ENCODE measurements around the gene POMC. TPM values are rescaled to one million over a fixed set of nuclear protein-coding genes. Genes with fewer than 3 reads are reported as not detected.

The POMC gene
- total RNA-seq, 1 donor from 2014 or later: 6.9 TPM

DNA sequence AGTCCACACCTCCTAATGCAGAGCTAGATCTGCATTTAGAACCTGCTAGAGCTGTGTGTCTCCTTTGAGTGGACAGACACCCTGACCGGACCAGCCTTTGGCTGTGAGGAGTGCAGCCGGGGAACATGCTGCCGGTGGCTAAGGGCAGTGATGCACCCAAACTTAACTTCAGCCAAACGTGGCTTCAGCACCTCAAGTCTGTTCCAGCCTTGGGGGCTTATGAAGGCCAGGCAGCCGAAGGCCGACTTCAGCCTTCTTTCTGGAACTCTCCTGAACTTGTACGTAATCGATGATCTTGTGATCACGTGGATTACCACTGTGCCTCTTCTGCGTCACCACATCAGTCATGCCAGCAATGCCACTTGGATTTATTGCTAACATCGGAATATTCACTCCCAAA is 49.1 kb downstream of the POMC start:
- intact Hi-C loops (cut with micrococcal nuclease): no loop called here
- no peak overlapping the region for H3K27ac Mint-ChIP-seq
- peaks cover 5% of the 10 kb centered on the region for H3K27me3 Mint-ChIP-seq
- no peaks in the 10 kb centered on the region for H3K36me3 Mint-ChIP-seq (ENCODE audit: low read depth)
- H3K4me3 Mint-ChIP-seq: no peak overlapping the region
- DNase-seq: no peak
- no peaks in the 10 kb centered on the region for H3K4me1 Mint-ChIP-seq
- H3K9me3 Mint-ChIP-seq: no peaks in the 10 kb centered on the region

DNA sequence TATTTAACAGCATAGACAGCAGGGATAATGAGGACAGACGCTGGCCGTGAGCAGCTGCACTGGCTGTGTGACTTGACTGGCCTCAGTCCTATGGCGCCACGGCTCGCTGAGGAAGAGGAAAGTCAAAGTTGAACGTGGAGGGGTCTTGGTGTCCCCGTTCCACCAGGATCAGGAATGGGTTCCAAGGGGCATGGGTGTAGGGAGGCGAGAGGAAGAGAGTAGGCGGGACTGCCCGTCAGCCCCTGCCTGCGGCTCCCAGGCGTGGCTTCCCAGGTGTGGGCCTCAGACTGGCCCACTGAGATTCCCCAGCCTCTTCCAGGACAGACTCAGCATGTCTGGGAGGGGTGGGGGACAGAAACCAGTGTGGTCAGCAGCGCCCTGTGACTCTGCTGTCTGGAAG is 51.4 kb downstream of the POMC start:
- H3K9me3 Mint-ChIP-seq: no peaks in the 10 kb centered on the region
- H3K4me3 Mint-ChIP-seq: no peak overlapping the region
- no peak for DNase-seq
- no peaks in the 10 kb centered on the region for H3K36me3 Mint-ChIP-seq (ENCODE audit: low read depth)
- peaks cover 1% of the 10 kb centered on the region for H3K27me3 Mint-ChIP-seq
- intact Hi-C loops (cut with micrococcal nuclease): no loop called here
- no peaks in the 10 kb centered on the region for H3K4me1 Mint-ChIP-seq
- no peak overlapping the region for H3K27ac Mint-ChIP-seq

DNA sequence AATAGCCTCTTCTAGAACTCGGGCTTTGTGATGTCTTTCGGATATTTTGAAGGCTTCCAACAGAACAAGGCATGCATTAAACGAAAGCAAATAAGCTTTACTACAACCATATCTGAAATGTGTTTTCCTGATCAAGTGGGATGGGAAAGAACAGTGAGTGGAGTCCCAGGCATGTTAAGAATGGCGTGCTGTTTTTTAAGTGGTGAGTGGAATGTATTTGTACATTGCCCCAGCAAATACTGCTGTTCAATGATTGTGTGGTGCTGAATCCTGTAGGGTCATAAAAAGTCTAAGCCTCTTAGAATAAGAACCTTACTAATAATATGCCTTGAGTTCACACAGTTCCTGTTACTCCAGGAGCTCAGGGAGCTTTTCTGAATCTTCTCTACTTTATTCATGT is 52.5 kb downstream of the POMC start:
- Mint-ChIP-seq H3K27me3 (peaks cover 1% of the 10 kb centered on the region), H3K27ac (no peak overlapping the region), H3K36me3 (ENCODE audit: low read depth) (no peaks in the 10 kb centered on the region), H3K4me1 (no peaks in the 10 kb centered on the region), H3K9me3 (no peaks in the 10 kb centered on the region), H3K4me3 (no peak overlapping the region)
- no peak for DNase-seq
- intact Hi-C loops (cut with micrococcal nuclease): no loop called here

DNA sequence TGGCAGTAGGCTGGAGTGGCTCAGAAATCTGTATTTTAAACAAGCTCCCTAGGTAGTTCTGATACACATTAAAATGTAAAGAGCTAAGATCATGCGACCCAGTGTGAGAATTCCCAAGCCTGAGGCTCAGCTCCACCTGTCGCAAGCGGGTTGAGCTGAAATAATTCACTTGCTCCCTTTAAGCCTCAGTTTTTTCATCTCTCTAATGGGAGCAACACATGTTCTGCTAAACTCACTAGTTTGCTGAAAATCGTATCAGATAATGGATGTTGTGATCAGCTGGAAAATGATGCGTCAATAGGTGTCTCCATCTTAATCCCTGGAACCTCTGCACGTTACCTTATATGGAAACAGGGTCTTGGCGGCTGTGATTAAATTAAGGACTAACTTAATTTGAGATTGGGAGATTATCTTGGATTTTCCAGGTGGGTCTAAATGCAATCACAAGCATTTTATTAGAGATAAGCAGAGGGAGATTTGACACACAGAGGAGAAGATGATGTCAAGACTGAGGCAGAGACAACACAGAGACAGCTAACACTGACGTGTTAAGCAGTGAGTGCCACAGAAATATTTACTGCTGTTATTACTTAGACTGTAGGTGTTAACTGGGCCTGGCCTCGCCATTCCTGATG is 53.0 kb downstream of the POMC start:
- DNase-seq: no peak
- H3K27me3 Mint-ChIP-seq: peaks cover 1% of the 10 kb centered on the region
- H3K4me3 Mint-ChIP-seq: no peak overlapping the region
- H3K27ac Mint-ChIP-seq: no peak overlapping the region
- no peaks in the 10 kb centered on the region for H3K9me3 Mint-ChIP-seq
- intact Hi-C loops (cut with micrococcal nuclease): no loop called here
- no peaks in the 10 kb centered on the region for H3K4me1 Mint-ChIP-seq
- H3K36me3 Mint-ChIP-seq (ENCODE audit: low read depth): no peaks in the 10 kb centered on the region

DNA sequence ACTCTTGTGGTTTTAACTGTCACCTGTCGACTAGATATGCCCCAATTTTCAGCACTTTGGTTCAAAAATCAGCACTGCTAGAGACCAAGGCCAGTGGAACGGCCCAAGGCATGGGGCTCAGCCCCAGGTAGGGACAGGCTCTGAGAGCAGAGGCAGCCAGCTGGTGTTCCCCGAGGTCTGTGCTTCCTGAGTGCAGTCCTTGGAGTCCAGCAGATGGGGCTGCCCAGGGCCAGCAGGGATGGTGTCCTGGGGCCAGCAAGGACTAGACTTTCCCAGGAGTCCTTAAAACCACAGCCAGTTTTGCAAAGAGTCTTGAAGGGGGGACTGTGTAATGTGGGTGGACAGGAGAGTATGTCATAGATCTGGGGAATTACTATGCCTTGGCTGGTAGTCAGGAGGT is 56.3 kb downstream of the POMC start:
- Mint-ChIP-seq H3K27me3 (peaks cover 1% of the 10 kb centered on the region), H3K4me1 (no peaks in the 10 kb centered on the region), H3K9me3 (no peaks in the 10 kb centered on the region), H3K36me3 (ENCODE audit: low read depth) (no peaks in the 10 kb centered on the region), H3K4me3 (no peak overlapping the region), H3K27ac (no peak overlapping the region)
- intact Hi-C loops (cut with micrococcal nuclease): no loop called here
- DNase-seq: no peak

Other genes with a start within 250 kb of the POMC start
- 103 and 108 TPM in 2 replicates for gene ADCY3, start 248.3 kb downstream of the POMC start, total RNA-seq
- gene DNAJC27, start 196.6 kb downstream of the POMC start, total RNA-seq: 6.9 and 7.0 TPM in 2 replicates
- 0.09 and 0.12 TPM in 2 replicates for gene EFR3B, start 126.5 kb downstream of the POMC start, total RNA-seq
- gene DNMT3A, start 173.3 kb upstream of the POMC start, total RNA-seq: 97.4 and 102 TPM in 2 replicates

All from activated CD4-positive, alpha-beta T cell treated with anti-CD3 and anti-CD28 coated beads, Interleukin-2, amount 10 ng/mL, durations not matched to agents 24 days and 14 days (primary cell).